ENCODE measurements around the gene GPX3. TPM values are rescaled to one million over a fixed set of nuclear protein-coding genes. Genes with fewer than 3 reads are reported as not detected.

Gene GPX3
- total and polyA plus RNA-seq, 4 experiments from 2014 or later = 1.5 TPM; not detected in 3

DNA sequence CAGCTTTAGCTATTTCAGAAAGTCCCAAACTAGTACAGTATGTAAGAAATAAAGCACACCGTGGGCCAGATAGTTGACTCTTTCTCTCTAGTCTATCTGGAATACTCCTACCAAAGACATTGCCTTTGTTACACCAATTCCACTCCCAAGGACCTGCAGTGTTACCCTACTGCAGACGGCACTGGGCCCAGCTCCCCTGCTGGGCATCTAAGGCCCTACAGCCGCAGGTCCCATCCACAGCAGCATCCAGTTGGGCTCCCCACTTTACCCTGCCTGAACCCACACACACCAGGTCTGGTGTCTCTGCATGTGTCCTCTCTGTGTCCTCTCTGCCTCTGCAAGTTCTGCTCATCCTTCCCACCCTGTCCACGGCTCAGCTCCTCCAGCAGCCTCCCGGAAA is 37.9 kb downstream of the GPX3 start:
- DNase-seq = no peak
- Histone ChIP-seq H3K4me3 (ENCODE audit: low read length in 2 of 2) (no peak overlapping the region), H3K27me3 (ENCODE audit: insufficient read depth, low read length) (no peaks in the 10 kb centered on the region), H3K4me1 (ENCODE audit: insufficient read depth, low read length) (peaks cover 25% of the 10 kb centered on the region), H3K9me3 (ENCODE audit: control insufficient read depth in 1 of 2, low read length in 2 of 2) (no peaks in the 10 kb centered on the region), H3K36me3 (ENCODE audit: insufficient read depth, low read length) (peaks cover 89% of the 10 kb centered on the region), H3K27ac (ENCODE audit: low read depth, low read length) (no peak overlapping the region)
- ChIA-PET CTCF (ENCODE audit: partially characterized antibody) (interaction anchor here (1.2 to 13.5 kb wide), 5 partner anchors 10 to 68 kb away, joined by 3 to 601 read pairs (median 7); no protein-coding TSS in a partner anchor), POLR2A (ENCODE audit: partially characterized antibody) (interaction anchor here (1.3 to 7.5 kb wide), 4 partner anchors 22 to 107 kb away, joined by 3 to 31 read pairs (median 6); partner anchors contain the start of gene TNIP1)
- Mint-ChIP-seq H3K27me3 (peaks cover 2 to 3% of the 10 kb centered on the region in 2 donors), H3K4me1 (peaks cover 25 to 35% (median 30%) of the 10 kb centered on the region in 4 donors), H3K36me3 (peaks cover 63 to 95% of the 10 kb centered on the region in 2 donors), H3K27ac (peak overlapping the region in 3 of 7 donors; percentile 86 to 99 (median 95)), H3K4me3 (no peak overlapping the region), H3K9me3 (peaks cover 0 to 12% (median 0%) of the 10 kb centered on the region in 8 donors)
- intact Hi-C loops (cut with micrococcal nuclease) = no loop called here

DNA sequence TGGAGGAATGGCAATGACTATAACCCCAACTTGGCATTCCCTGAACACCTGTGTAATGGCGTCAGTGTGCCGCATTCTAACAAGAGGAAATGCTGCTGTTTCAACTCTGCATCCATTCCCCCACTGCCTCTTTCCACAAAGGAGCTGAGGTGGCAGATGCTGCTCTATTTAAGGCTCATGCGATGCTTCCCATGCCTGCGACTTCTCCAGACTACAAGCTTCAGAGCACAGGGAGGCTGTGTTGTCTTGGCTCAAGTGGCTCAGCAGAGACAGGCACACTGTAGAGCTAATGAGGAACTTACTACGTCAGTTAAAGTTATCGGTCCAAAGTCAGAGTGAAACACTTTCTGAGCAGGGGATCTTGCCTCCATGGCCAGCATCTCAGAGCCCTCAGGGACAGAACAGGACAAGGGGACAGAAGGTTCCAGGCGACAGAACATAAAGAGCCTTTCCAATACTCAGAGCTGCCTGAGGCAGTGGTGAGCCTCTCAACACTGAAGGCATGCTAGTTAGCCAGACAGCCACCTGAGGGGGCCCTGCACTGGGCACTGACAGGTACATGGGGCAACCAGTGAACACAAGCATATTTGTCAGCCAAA is 38.6 kb downstream of the GPX3 start:
- Mint-ChIP-seq H3K36me3 (peaks cover 60 to 94% of the 10 kb centered on the region in 2 donors), H3K4me3 (peak overlapping the region in 3 of 8 donors; percentile 71 to 82 (median 81))

DNA sequence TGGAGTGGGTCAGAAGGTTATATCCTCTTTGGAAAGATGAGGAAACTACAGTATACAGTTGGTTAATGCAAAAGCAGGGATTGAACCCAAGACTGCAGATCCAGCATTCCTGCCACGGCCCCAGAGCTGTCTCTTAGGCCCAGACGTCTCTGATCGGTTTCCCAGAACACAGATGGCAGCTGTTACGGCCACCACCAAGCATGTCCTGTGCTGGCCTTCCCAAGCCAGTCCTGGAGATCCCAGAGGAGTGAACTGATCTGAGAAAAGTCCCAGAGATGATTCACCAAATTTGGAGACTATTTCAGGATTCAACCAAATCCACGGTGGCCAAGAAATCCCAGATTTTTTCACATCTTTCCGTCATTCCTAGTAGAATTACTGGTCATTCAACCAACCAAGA is 40.4 kb downstream of the GPX3 start:
- H3K9me3 Mint-ChIP-seq = peaks cover 0 to 12% (median 0%) of the 10 kb centered on the region in 8 donors
- peaks cover 77% of the 10 kb centered on the region for H3K36me3 ChIP-seq (ENCODE audit: insufficient read depth, low read length)
- H3K4me1 Mint-ChIP-seq = peaks cover 26 to 45% (median 39%) of the 10 kb centered on the region in 4 donors

More for the DNA sequence above, 38.6 kb downstream of the GPX3 start:
- no peak overlapping the region for H3K27ac ChIP-seq (ENCODE audit: low read depth, low read length)
- ChIA-PET POLR2A (ENCODE audit: partially characterized antibody) (interaction anchor here (1.3 to 7.5 kb wide), 4 partner anchors 21 to 106 kb away, joined by 3 to 31 read pairs (median 6); partner anchors contain the start of gene TNIP1), CTCF (ENCODE audit: partially characterized antibody) (interaction anchor here (0.7 to 13.5 kb wide), 5 partner anchors 11 to 106 kb away, joined by 3 to 601 read pairs (median 7); no protein-coding TSS in a partner anchor)
- no peaks in the 10 kb centered on the region for H3K27me3 ChIP-seq (ENCODE audit: insufficient read depth, low read length)
- Mint-ChIP-seq H3K9me3 (peaks cover 0 to 12% (median 0%) of the 10 kb centered on the region in 8 donors), H3K4me1 (peaks cover 24 to 41% (median 31%) of the 10 kb centered on the region in 4 donors), H3K27me3 (peaks cover 2 to 3% of the 10 kb centered on the region in 2 donors), H3K27ac (peak overlapping the region; percentile 83 to 99 (median 95))
- no peak for DNase-seq
- H3K36me3 ChIP-seq (ENCODE audit: insufficient read depth, low read length) = peaks cover 89% of the 10 kb centered on the region
- no peak overlapping the region for H3K4me3 ChIP-seq (ENCODE audit: low read length in 2 of 2)
- H3K9me3 ChIP-seq (ENCODE audit: control insufficient read depth in 1 of 2, low read length in 2 of 2) = no peaks in the 10 kb centered on the region
- peaks cover 25% of the 10 kb centered on the region for H3K4me1 ChIP-seq (ENCODE audit: insufficient read depth, low read length)
- intact Hi-C loops (cut with micrococcal nuclease) = no loop called here

DNA sequence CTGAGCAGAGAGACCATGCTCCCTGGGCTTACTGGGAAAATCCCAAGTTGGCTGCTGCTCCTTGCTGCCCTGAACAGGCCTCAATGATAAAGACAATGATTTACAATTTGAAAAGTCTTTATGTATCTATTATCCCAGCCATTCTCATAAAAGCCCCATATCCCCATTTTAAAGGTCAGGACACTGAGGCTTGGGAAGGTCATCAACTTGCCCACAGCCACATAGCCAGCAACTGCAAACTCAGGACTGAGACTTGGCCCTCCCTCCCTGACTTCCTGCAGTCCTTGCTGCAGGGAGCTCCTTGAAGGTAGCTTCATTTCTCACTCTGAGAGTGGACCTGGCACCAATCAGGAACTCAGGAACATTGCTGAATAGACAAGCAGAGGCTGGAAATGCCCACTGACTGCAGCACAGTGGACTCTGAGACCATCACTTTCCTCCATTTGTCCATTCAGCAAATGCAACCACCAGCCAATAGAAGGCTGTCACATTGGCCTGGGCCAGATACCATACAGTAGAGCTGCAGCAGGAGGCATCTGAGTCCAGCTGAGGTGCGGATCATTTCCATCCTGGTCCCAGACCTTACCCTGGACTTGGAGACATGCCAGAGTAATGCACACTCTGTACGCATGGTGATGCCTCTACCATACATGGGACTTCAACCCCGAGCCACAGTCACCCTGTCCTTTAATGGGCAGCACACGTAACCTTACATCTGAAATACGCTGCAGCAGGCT is 42.2 kb downstream of the GPX3 start:
- DNase-seq = no peak
- ChIA-PET CTCF (ENCODE audit: partially characterized antibody) (interaction anchor here (1.7 to 3.4 kb wide), 2 partner anchors 11 to 53 kb away, joined by 9 to 14 read pairs; no protein-coding TSS in a partner anchor), POLR2A (ENCODE audit: partially characterized antibody) (interaction anchor here (1.4 to 7.5 kb wide), 3 partner anchors 9 to 24 kb away, joined by 4 to 31 read pairs (median 4); partner anchors contain the start of gene TNIP1)
- Mint-ChIP-seq H3K9me3 (peaks cover 0 to 12% (median 0%) of the 10 kb centered on the region in 8 donors), H3K4me1 (peaks cover 37 to 64% (median 57%) of the 10 kb centered on the region in 4 donors), H3K36me3 (peaks cover 38 to 89% of the 10 kb centered on the region in 2 donors), H3K27me3 (peaks cover 2 to 3% of the 10 kb centered on the region in 2 donors), H3K27ac (peak overlapping the region in 3 of 7 donors; percentile 14 to 46 (median 19)), H3K4me3 (no peak overlapping the region)
- intact Hi-C loops (cut with micrococcal nuclease) = loop anchor here (10.0 kb wide), 1 partner anchor 162 kb away; the partner anchor contains the start of gene CCDC69
- no peak overlapping the region for H3K4me3 ChIP-seq (ENCODE audit: low read length in 2 of 2)
- peaks cover 66% of the 10 kb centered on the region for H3K36me3 ChIP-seq (ENCODE audit: insufficient read depth, low read length)
- no peaks in the 10 kb centered on the region for H3K27me3 ChIP-seq (ENCODE audit: insufficient read depth, low read length)
- H3K4me1 ChIP-seq (ENCODE audit: insufficient read depth, low read length) = peaks cover 52% of the 10 kb centered on the region
- no peaks in the 10 kb centered on the region for H3K9me3 ChIP-seq (ENCODE audit: control insufficient read depth in 1 of 2, low read length in 2 of 2)
- no peak overlapping the region for H3K27ac ChIP-seq (ENCODE audit: low read depth, low read length)

More for the DNA sequence above, 40.4 kb downstream of the GPX3 start:
- H3K4me3 Mint-ChIP-seq = peak overlapping the region in 3 of 8 donors; percentile 17 to 54 (median 20)
- peaks cover 50 to 89% of the 10 kb centered on the region in 2 donors for H3K36me3 Mint-ChIP-seq
- DNase-seq = no peak
- Histone ChIP-seq H3K4me3 (ENCODE audit: low read length in 2 of 2) (no peak overlapping the region), H3K27ac (ENCODE audit: low read depth, low read length) (no peak overlapping the region), H3K9me3 (ENCODE audit: control insufficient read depth in 1 of 2, low read length in 2 of 2) (no peaks in the 10 kb centered on the region), H3K4me1 (ENCODE audit: insufficient read depth, low read length) (peaks cover 34% of the 10 kb centered on the region), H3K27me3 (ENCODE audit: insufficient read depth, low read length) (no peaks in the 10 kb centered on the region)
- peaks cover 2 to 3% of the 10 kb centered on the region in 2 donors for H3K27me3 Mint-ChIP-seq
- intact Hi-C loops (cut with micrococcal nuclease) = loop anchor here (10.0 kb wide), 1 partner anchor 164 kb away; the partner anchor contains the start of gene CCDC69
- POLR2A ChIA-PET (ENCODE audit: partially characterized antibody) = interaction anchor here (1.2 to 7.5 kb wide), 4 partner anchors 11 to 54 kb away, joined by 3 to 31 read pairs (median 4); partner anchors contain the start of gene TNIP1
- CTCF ChIA-PET (ENCODE audit: partially characterized antibody) = interaction anchor here (0.5 to 3.4 kb wide), 8 partner anchors 9 to 602 kb away, joined by 3 to 17 read pairs (median 4); no protein-coding TSS in a partner anchor
- peak overlapping the region; percentile 67 to 99 (median 83) for H3K27ac Mint-ChIP-seq

DNA sequence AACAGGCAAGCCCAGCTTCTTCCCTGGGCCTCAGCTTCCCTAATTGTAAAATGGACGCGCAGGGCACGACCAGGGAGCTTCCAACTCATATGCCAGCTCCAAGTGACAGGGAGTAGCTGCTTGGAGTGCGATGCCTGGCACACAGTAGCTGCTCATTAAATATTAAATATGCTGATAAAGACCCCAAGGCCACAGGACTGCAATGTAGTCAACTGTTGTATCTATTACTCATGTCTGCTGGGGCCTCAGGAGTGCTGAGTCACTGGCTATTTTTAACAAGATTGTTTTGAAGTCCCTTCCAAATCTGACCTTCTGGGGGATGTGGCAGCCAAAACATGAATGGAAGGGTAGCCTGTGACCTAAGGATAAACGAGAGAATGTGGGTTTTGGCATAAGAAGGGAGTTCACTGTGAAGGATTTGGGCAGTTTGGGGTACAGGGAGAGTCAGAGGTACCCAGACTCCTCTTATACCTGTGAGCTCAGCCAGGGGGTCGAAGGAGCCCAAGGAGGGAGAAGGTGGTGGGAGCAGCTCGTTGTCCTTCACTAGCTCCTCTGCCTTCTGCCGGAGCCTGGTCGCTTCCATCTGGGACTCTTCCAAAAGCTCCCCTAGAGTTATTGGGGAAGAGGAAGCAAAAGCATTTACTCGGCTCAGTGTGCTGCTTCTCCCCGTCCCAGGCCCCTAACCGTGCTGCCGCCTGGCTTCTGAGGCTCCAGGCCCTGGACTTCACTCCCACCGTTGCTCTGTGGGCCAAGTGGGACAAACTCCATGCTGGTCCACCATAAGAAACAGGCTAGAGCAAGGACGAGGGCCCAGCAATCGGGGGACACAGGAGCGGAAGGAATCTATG is 43.0 kb downstream of the GPX3 start:
- Mint-ChIP-seq H3K27me3 (peaks cover 2 to 3% of the 10 kb centered on the region in 2 donors), H3K4me3 (no peak overlapping the region), H3K27ac (peak overlapping the region in 4 of 7 donors; percentile 29 to 65 (median 48)), H3K4me1 (peaks cover 42 to 72% (median 64%) of the 10 kb centered on the region in 4 donors), H3K9me3 (peaks cover 0 to 12% (median 0%) of the 10 kb centered on the region in 8 donors), H3K36me3 (peaks cover 38 to 87% of the 10 kb centered on the region in 2 donors)
- CTCF ChIA-PET (ENCODE audit: partially characterized antibody) = interaction anchor here (1.7 to 3.4 kb wide), 2 partner anchors 11 to 52 kb away, joined by 9 to 14 read pairs; no protein-coding TSS in a partner anchor
- H3K27me3 ChIP-seq (ENCODE audit: insufficient read depth, low read length) = no peaks in the 10 kb centered on the region
- no peak overlapping the region for H3K4me3 ChIP-seq (ENCODE audit: low read length in 2 of 2)
- peaks cover 60% of the 10 kb centered on the region for H3K4me1 ChIP-seq (ENCODE audit: insufficient read depth, low read length)
- POLR2A ChIA-PET (ENCODE audit: partially characterized antibody) = interaction anchor here (1.4 to 7.5 kb wide), 3 partner anchors 10 to 23 kb away, joined by 4 to 31 read pairs (median 4); partner anchors contain the start of gene TNIP1
- no peaks in the 10 kb centered on the region for H3K9me3 ChIP-seq (ENCODE audit: control insufficient read depth in 1 of 2, low read length in 2 of 2)
- no peak for DNase-seq
- peaks cover 66% of the 10 kb centered on the region for H3K36me3 ChIP-seq (ENCODE audit: insufficient read depth, low read length)
- intact Hi-C loops (cut with micrococcal nuclease) = loop anchor here (10.0 kb wide), 1 partner anchor 161 kb away; the partner anchor contains the start of gene CCDC69
- no peak overlapping the region for H3K27ac ChIP-seq (ENCODE audit: low read depth, low read length)
